GM13976 (cell line): ENCODE results near the gene BEST3.

Experiments
- DNase-seq: peaks from one replicate; pipeline ENCODE4 v3.0.0; 2012; ENCODE audit warnings: low spot score
- in situ Hi-C: fragments of 300-500 bp; cut with MboI; formaldehyde crosslinking; loops from one replicate; pipeline ENCODE4 v1.12.0; 2022; ENCODE audit warnings: low sequenced_read_pairs, mixed read lengths, inconsistent platforms; ENCODE audit not compliant: unreplicated experiment
- TF ChIP-seq, protein P1 (sequence below): IDR thresholded peaks from 2 replicates; pipeline ENCODE4 v1.5.1; 2012; ENCODE audit warnings: borderline replicate concordance, mild to moderate bottlenecking; ENCODE audit not compliant: insufficient read depth; ENCODE audit errors: extremely low read depth, missing control alignments, control extremely low read depth

BEST3 gene

GRCh38 chr12:69641546-69641945 lies 57.6 kb downstream of the BEST3 start:
- in situ Hi-C loops, result no loop called here
- TF ChIP-seq, protein P1, sequence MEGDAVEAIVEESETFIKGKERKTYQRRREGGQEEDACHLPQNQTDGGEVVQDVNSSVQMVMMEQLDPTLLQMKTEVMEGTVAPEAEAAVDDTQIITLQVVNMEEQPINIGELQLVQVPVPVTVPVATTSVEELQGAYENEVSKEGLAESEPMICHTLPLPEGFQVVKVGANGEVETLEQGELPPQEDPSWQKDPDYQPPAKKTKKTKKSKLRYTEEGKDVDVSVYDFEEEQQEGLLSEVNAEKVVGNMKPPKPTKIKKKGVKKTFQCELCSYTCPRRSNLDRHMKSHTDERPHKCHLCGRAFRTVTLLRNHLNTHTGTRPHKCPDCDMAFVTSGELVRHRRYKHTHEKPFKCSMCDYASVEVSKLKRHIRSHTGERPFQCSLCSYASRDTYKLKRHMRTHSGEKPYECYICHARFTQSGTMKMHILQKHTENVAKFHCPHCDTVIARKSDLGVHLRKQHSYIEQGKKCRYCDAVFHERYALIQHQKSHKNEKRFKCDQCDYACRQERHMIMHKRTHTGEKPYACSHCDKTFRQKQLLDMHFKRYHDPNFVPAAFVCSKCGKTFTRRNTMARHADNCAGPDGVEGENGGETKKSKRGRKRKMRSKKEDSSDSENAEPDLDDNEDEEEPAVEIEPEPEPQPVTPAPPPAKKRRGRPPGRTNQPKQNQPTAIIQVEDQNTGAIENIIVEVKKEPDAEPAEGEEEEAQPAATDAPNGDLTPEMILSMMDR, result no peak

GRCh38 chr12:69639400-69640016 lies 59.6 kb downstream of the BEST3 start:
- TF ChIP-seq, protein P1, result peak; percentile 81
- peak; percentile 76 for DNase-seq
- in situ Hi-C loops, result no loop called here

More at GRCh38 chr12:69641546-69641945, 57.6 kb downstream of the BEST3 start:
- DNase-seq, result no peak

- no peak for DNase-seq
- TF ChIP-seq, protein P1, result no peak
- in situ Hi-C loops, result no loop called here
These were observed 66.0 kb downstream of the BEST3 start for GRCh38 chr12:69633061-69633460.

DNA sequence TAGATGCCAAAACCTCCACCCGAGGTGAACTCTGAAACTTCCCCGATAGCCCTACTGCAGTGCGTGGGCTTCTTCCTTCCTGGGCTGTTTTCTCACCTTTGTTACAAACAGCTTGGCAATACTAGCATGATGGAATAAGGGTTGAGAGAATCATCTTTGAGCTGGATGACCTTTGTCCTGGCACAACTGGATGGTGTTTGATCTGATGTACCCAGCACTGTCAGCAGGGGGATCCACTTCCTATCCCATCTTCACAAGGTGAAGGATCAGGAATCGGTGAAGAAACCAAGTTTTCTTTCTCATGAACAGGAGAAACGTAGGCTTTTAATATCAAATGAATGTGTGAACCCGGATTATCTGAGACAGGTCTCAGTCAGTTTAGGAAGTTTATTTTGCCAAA lies 68.9 kb downstream of the BEST3 start:
- TF ChIP-seq, protein P1, result no peak
- in situ Hi-C loops, result no loop called here
- no peak for DNase-seq

DNA sequence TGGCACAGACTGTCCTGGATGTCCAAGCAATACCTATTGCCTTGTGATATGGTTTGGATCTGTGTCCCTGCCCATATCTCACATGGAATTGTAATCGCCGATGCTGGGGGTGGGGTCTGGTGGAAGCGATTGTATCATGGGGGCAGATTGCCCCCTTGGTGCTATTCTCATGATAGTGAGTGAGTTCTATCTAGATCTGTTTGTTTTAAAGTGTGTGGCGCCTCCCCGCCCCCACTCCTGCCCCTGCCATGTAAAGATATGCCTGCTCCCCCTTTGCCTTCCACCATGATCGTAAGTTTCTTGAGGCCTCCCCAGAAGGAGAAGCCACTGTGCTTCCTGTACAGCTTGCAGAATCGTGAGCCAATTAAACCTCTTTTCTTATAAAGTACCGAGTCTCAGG lies 71.6 kb downstream of the BEST3 start:
- TF ChIP-seq, protein P1, result no peak
- no peak for DNase-seq
- in situ Hi-C loops, result no loop called here

DNA sequence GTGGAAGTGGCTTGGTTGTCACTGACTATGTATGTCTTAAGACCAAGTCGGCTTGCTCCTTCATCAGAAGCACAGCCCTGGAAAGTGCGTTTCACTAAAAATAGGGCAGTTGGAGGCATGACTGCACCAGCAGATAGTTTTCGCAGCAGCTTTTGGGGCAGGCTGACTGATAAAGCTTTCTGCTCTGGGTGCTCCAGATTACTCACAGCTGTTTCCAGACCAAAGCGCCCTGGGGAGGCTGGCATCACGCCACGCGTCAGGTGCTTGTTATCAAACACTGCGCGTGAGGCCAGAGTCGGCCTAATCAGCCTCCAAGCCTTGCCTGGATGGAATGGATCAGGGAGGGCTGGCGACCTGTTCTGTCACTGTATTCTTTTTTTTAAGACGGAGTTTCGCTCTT lies 75.1 kb downstream of the BEST3 start:
- TF ChIP-seq, protein P1, result no peak
- no peak for DNase-seq
- in situ Hi-C loops, result no loop called here
